ENCODE results near the gene SLC35G3. TPM values are rescaled to one million over a fixed set of nuclear protein-coding genes. Genes with fewer than 3 reads are reported as not detected.
"Not testable (repeated sequence)": the region's sequence is repeated elsewhere in the genome, so short reads cannot be mapped to it uniquely, and the experiment has no call there.

Gene SLC35G3
- total and polyA plus RNA-seq, 4 donors, result not detected

- TF ChIP-seq FOXA2 (IDR thresholded peaks at IDR 0.05) (no peak), RAD21 (IDR thresholded peaks at IDR 0.05) (no peak), ZBTB33 (IDR thresholded peaks at IDR 0.05) (no peak)
- H3K27me3 ChIP-seq (ENCODE audit: control insufficient read depth in 4 of 4, insufficient read depth in 4 of 4, low read length in 3 of 4), result no peaks in the 10 kb centered on the region
- 34% methylated on average over 6 of the region's 6 CpGs for WGBS
- H3K4me1 ChIP-seq (ENCODE audit: control insufficient read depth in 4 of 4, insufficient read depth in 4 of 4, low read length in 3 of 4), result no peaks in the 10 kb centered on the region
- no peak for DNase-seq (ENCODE audit: low spot score)
- H3K4me3 ChIP-seq (ENCODE audit: low read depth in 1 of 3, low read length in 3 of 3), result no peak overlapping the region
- H3K9me3 ChIP-seq (ENCODE audit: control insufficient read depth in 4 of 4, low read length in 3 of 4), result no peaks in the 10 kb centered on the region
- H3K9ac ChIP-seq (ENCODE audit: low read depth in 1 of 2, low read length in 2 of 2), result no peak overlapping the region
- H3K36me3 ChIP-seq (ENCODE audit: control insufficient read depth in 4 of 4, insufficient read depth in 3 of 4, low read depth in 1 of 4, low read length in 3 of 4), result no peaks in the 10 kb centered on the region
- no peak overlapping the region for H3K27ac ChIP-seq (ENCODE audit: low read depth in 1 of 2, low read length in 2 of 2)
Observed at GRCh38 chr17:35183332-35183731, 10.9 kb downstream of the SLC35G3 start.

DNA sequence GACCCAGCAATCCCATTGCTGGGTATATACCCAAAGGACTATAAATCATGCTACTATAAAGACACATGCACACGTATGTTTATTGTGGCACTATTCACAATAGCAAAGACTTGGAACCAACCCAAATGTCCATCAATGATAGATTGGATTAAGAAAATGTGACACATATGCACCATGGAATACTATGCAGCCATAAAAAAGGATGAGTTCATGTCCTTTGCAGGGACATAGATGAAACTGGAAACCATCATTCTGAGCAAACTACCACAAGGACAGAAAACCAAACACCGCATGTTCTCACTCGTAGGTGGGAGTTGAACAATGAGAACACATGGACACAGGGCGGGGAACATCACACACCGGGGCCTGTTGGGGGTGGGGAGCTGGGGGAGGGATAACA is 14.8 kb downstream of the SLC35G3 start:
- WGBS, result 94% methylated on average over 5 of the region's 5 CpGs
- H3K27ac ChIP-seq (ENCODE audit: low read depth in 1 of 2, low read length in 2 of 2); H3K9ac ChIP-seq (ENCODE audit: low read depth in 1 of 2, low read length in 2 of 2); H3K9me3 ChIP-seq (ENCODE audit: control insufficient read depth in 4 of 4, low read length in 3 of 4); H3K36me3 ChIP-seq (ENCODE audit: control insufficient read depth in 4 of 4, insufficient read depth in 3 of 4, low read depth in 1 of 4, low read length in 3 of 4); H3K4me3 ChIP-seq (ENCODE audit: low read depth in 1 of 3, low read length in 3 of 3); DNase-seq (ENCODE audit: low spot score); H3K27me3 ChIP-seq (ENCODE audit: control insufficient read depth in 4 of 4, insufficient read depth in 4 of 4, low read length in 3 of 4); H3K4me1 ChIP-seq (ENCODE audit: control insufficient read depth in 4 of 4, insufficient read depth in 4 of 4, low read length in 3 of 4): not testable (repeated sequence)

- 73% methylated on average over 8 of the region's 8 CpGs for WGBS
- Histone ChIP-seq H3K9ac (ENCODE audit: low read depth in 1 of 2, low read length in 2 of 2) (no peak overlapping the region), H3K36me3 (ENCODE audit: control insufficient read depth in 4 of 4, insufficient read depth in 3 of 4, low read depth in 1 of 4, low read length in 3 of 4) (no peaks in the 10 kb centered on the region), H3K4me3 (ENCODE audit: low read depth in 1 of 3, low read length in 3 of 3) (no peak overlapping the region), H3K4me1 (ENCODE audit: control insufficient read depth in 4 of 4, insufficient read depth in 4 of 4, low read length in 3 of 4) (no peaks in the 10 kb centered on the region), H3K27me3 (ENCODE audit: control insufficient read depth in 4 of 4, insufficient read depth in 4 of 4, low read length in 3 of 4) (no peaks in the 10 kb centered on the region), H3K9me3 (ENCODE audit: control insufficient read depth in 4 of 4, low read length in 3 of 4) (no peaks in the 10 kb centered on the region), H3K27ac (ENCODE audit: low read depth in 1 of 2, low read length in 2 of 2) (no peak overlapping the region)
- TF ChIP-seq RXRA (IDR thresholded peaks at IDR 0.05) (no peak), JUND (IDR thresholded peaks at IDR 0.05) (no peak), CTCF (IDR thresholded peaks at IDR 0.05; ENCODE audit: low read depth, low read length, missing input control) (no peak), YY1 (IDR thresholded peaks at IDR 0.05) (no peak), HNF4G (IDR thresholded peaks at IDR 0.05) (no peak), SP1 (IDR thresholded peaks at IDR 0.05) (no peak), FOXA2 (IDR thresholded peaks at IDR 0.05) (no peak), TAF1 (conservative IDR thresholded peaks at IDR 0.05) (no peak), ZBTB33 (IDR thresholded peaks at IDR 0.05) (no peak), NR2F2 (IDR thresholded peaks at IDR 0.05) (no peak), GABPA (IDR thresholded peaks at IDR 0.05 in 1 of 2, conservative IDR thresholded peaks at IDR 0.05 in 1 of 2) (no peak), EGR1 (IDR thresholded peaks at IDR 0.05; ENCODE audit: low read depth in 2 of 2) (no peak)
- TF ChIP-seq, protein P1, sequence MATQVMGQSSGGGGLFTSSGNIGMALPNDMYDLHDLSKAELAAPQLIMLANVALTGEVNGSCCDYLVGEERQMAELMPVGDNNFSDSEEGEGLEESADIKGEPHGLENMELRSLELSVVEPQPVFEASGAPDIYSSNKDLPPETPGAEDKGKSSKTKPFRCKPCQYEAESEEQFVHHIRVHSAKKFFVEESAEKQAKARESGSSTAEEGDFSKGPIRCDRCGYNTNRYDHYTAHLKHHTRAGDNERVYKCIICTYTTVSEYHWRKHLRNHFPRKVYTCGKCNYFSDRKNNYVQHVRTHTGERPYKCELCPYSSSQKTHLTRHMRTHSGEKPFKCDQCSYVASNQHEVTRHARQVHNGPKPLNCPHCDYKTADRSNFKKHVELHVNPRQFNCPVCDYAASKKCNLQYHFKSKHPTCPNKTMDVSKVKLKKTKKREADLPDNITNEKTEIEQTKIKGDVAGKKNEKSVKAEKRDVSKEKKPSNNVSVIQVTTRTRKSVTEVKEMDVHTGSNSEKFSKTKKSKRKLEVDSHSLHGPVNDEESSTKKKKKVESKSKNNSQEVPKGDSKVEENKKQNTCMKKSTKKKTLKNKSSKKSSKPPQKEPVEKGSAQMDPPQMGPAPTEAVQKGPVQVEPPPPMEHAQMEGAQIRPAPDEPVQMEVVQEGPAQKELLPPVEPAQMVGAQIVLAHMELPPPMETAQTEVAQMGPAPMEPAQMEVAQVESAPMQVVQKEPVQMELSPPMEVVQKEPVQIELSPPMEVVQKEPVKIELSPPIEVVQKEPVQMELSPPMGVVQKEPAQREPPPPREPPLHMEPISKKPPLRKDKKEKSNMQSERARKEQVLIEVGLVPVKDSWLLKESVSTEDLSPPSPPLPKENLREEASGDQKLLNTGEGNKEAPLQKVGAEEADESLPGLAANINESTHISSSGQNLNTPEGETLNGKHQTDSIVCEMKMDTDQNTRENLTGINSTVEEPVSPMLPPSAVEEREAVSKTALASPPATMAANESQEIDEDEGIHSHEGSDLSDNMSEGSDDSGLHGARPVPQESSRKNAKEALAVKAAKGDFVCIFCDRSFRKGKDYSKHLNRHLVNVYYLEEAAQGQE (IDR thresholded peaks at IDR 0.05), result no peak
- TF ChIP-seq, protein P2, sequence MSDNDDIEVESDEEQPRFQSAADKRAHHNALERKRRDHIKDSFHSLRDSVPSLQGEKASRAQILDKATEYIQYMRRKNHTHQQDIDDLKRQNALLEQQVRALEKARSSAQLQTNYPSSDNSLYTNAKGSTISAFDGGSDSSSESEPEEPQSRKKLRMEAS (IDR thresholded peaks at IDR 0.05), result no peak
- no peak for DNase-seq (ENCODE audit: low spot score)
Observed at GRCh38 chr17:35176897-35177296, 17.3 kb downstream of the SLC35G3 start.
